ENCODE measurements around the gene STAT3.
"Not testable (repeated sequence)": the region's sequence is repeated elsewhere in the genome, so short reads cannot be mapped to it uniquely, and the experiment has no call there.

Gene STAT3

DNA sequence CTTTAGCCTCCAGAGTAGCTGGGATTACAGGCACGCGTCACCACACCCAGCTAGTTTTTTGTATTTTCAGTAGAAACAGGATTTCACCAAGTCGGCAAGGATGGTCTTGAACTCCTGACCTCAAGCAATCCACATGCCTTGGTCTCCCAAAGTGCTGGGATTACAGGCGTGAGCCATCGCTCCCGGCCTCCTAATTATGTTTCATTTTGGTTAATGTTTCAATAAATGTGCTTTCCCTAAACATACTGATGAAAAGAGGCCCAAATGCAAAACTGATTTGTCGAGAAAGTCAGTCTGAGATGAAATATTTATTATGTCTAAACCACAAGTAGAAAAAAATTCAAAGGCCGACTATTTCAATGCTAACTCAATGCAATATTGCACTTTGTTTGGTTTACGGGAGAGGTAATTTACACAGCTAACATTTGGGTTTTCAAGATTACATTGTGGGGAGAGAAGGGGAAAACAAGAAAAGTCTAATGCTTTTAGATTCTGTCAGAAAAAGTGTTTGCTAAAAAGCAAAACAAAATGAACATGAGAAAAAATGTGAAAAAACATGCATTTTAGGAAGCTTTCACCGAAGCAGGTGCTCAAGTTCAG, 9.8 kb downstream of the STAT3 start:
- H3K4me1 ChIP-seq (ENCODE audit: control insufficient read depth, insufficient read depth, low read length): peaks cover 31% of the 10 kb centered on the region
- peak overlapping the region; percentile 71 for H3K4me3 ChIP-seq (ENCODE audit: low read length)
- H3K9me3 ChIP-seq (ENCODE audit: control insufficient read depth, low read length): no peaks in the 10 kb centered on the region
- peak overlapping the region; percentile 67 for H3K9ac ChIP-seq (ENCODE audit: low read length)
- DNase-seq (ENCODE audit: low read depth): no peak
- no peaks in the 10 kb centered on the region for H3K27me3 ChIP-seq (replicated peaks; ENCODE audit: control insufficient read depth, insufficient read depth, low read length)
- H3K36me3 ChIP-seq (ENCODE audit: control insufficient read depth, insufficient read depth, low read length, severe bottlenecking): peaks cover 15% of the 10 kb centered on the region

DNA sequence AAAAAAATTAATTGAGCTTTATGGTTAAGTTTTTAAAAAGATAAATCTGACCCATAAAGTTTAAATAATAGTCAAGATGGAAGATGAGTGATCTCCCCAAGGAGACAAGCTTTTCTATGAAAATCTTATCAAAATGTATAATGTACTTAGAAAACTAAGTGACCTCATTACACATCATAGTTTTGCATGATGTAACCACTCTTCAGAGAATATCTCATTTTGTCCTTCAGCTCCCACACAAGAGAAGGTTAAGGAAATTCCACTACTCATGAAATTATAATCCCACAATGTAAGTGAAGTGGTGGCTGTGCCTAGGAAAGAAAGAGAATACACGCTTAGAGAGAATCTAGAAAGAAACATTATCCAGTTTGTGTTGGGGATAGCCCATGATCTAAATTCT, 14.3 kb downstream of the STAT3 start:
- peaks cover 10% of the 10 kb centered on the region for H3K4me1 ChIP-seq (ENCODE audit: control insufficient read depth, insufficient read depth, low read length)

DNA sequence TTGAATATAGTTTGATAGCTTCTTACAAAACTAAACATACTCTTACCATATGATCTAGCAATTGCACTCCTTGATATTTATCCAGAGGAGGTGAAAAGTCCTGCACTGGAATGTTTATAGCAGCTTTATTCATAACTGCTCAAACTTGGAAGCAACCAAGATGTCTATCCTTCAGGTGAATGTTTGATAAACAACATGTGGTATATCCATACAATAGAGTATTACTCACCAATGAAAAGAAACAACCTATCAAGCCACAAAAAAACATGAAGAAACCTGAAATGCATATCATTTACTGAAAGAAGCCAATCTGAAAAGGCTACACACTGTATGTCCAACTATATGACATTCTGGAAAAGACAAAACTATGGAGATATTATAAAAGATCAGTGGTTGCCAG, 16.1 kb downstream of the STAT3 start:
- DNase-seq (ENCODE audit: low read depth): no peak
- Histone ChIP-seq H3K27me3 (replicated peaks; ENCODE audit: control insufficient read depth, insufficient read depth, low read length) (no peaks in the 10 kb centered on the region), H3K4me1 (ENCODE audit: control insufficient read depth, insufficient read depth, low read length) (peaks cover 10% of the 10 kb centered on the region), H3K9me3 (ENCODE audit: control insufficient read depth, low read length) (no peaks in the 10 kb centered on the region), H3K4me3 (ENCODE audit: low read length) (no peak overlapping the region), H3K36me3 (ENCODE audit: control insufficient read depth, insufficient read depth, low read length, severe bottlenecking) (peaks cover 32% of the 10 kb centered on the region), H3K9ac (ENCODE audit: low read length) (no peak overlapping the region)

More for the DNA sequence above, 14.3 kb downstream of the STAT3 start:
- no peak for DNase-seq (ENCODE audit: low read depth)
- no peaks in the 10 kb centered on the region for H3K27me3 ChIP-seq (replicated peaks; ENCODE audit: control insufficient read depth, insufficient read depth, low read length)
- no peak overlapping the region for H3K9ac ChIP-seq (ENCODE audit: low read length)
- peaks cover 29% of the 10 kb centered on the region for H3K36me3 ChIP-seq (ENCODE audit: control insufficient read depth, insufficient read depth, low read length, severe bottlenecking)
- H3K4me3 ChIP-seq (ENCODE audit: low read length): no peak overlapping the region
- H3K9me3 ChIP-seq (ENCODE audit: control insufficient read depth, low read length): no peaks in the 10 kb centered on the region

GRCh38 chr17:42368797-42369561, 19.3 kb downstream of the STAT3 start:
- not testable (repeated sequence) for H3K27me3 ChIP-seq (replicated peaks; ENCODE audit: control insufficient read depth, insufficient read depth, low read length); H3K9ac ChIP-seq (ENCODE audit: low read length); H3K4me3 ChIP-seq (ENCODE audit: low read length); H3K9me3 ChIP-seq (ENCODE audit: control insufficient read depth, low read length); DNase-seq (ENCODE audit: low read depth)
- Histone ChIP-seq H3K36me3 (ENCODE audit: control insufficient read depth, insufficient read depth, low read length, severe bottlenecking) (peaks cover 31% of the 10 kb centered on the region), H3K4me1 (ENCODE audit: control insufficient read depth, insufficient read depth, low read length) (peaks cover 38% of the 10 kb centered on the region)

DNA sequence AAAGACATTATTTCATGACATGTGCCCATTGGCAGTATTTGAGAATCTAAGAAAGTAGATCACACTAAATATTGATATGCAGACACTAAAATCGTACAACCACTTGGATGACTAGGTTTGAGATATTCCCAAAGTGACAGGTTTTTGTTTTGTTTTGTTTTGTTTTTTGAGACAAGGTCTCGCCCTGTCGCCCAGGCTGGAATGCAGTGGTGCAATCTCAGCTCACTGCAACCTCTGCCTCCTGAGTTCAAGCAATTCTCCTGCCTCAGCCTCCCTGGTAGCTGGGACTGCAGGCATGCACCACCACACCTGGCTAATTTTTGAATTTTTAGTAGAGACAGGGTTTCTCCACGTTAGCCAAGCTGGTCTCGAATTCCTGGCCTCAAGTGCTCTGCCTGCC, 19.9 kb downstream of the STAT3 start:
- not testable (repeated sequence) for H3K27me3 ChIP-seq (replicated peaks; ENCODE audit: control insufficient read depth, insufficient read depth, low read length); H3K9me3 ChIP-seq (ENCODE audit: control insufficient read depth, low read length); H3K9ac ChIP-seq (ENCODE audit: low read length); H3K4me3 ChIP-seq (ENCODE audit: low read length); DNase-seq (ENCODE audit: low read depth)
- H3K36me3 ChIP-seq (ENCODE audit: control insufficient read depth, insufficient read depth, low read length, severe bottlenecking): peaks cover 28% of the 10 kb centered on the region
- H3K4me1 ChIP-seq (ENCODE audit: control insufficient read depth, insufficient read depth, low read length): peaks cover 44% of the 10 kb centered on the region

GRCh38 chr17:42366176-42367023, 21.8 kb downstream of the STAT3 start:
- not testable (repeated sequence) for DNase-seq (ENCODE audit: low read depth); H3K27me3 ChIP-seq (replicated peaks; ENCODE audit: control insufficient read depth, insufficient read depth, low read length); H3K4me3 ChIP-seq (ENCODE audit: low read length)

GRCh38 chr17:42365136-42365535, 23.1 kb downstream of the STAT3 start:
- peak; percentile 90 for DNase-seq (ENCODE audit: low read depth)
- H3K9ac ChIP-seq (ENCODE audit: low read length): no peak overlapping the region
- no peak overlapping the region for H3K4me3 ChIP-seq (ENCODE audit: low read length)
- H3K36me3 ChIP-seq (ENCODE audit: control insufficient read depth, insufficient read depth, low read length, severe bottlenecking): peaks cover 11% of the 10 kb centered on the region
- no peaks in the 10 kb centered on the region for H3K9me3 ChIP-seq (ENCODE audit: control insufficient read depth, low read length)
- peaks cover 71% of the 10 kb centered on the region for H3K4me1 ChIP-seq (ENCODE audit: control insufficient read depth, insufficient read depth, low read length)
- H3K27me3 ChIP-seq (replicated peaks; ENCODE audit: control insufficient read depth, insufficient read depth, low read length): no peaks in the 10 kb centered on the region

More at GRCh38 chr17:42366176-42367023, 21.8 kb downstream of the STAT3 start:
- H3K9me3 ChIP-seq (ENCODE audit: control insufficient read depth, low read length); H3K9ac ChIP-seq (ENCODE audit: low read length): not testable (repeated sequence)
- Histone ChIP-seq H3K4me1 (ENCODE audit: control insufficient read depth, insufficient read depth, low read length) (peaks cover 58% of the 10 kb centered on the region), H3K36me3 (ENCODE audit: control insufficient read depth, insufficient read depth, low read length, severe bottlenecking) (peaks cover 17% of the 10 kb centered on the region)

DNA sequence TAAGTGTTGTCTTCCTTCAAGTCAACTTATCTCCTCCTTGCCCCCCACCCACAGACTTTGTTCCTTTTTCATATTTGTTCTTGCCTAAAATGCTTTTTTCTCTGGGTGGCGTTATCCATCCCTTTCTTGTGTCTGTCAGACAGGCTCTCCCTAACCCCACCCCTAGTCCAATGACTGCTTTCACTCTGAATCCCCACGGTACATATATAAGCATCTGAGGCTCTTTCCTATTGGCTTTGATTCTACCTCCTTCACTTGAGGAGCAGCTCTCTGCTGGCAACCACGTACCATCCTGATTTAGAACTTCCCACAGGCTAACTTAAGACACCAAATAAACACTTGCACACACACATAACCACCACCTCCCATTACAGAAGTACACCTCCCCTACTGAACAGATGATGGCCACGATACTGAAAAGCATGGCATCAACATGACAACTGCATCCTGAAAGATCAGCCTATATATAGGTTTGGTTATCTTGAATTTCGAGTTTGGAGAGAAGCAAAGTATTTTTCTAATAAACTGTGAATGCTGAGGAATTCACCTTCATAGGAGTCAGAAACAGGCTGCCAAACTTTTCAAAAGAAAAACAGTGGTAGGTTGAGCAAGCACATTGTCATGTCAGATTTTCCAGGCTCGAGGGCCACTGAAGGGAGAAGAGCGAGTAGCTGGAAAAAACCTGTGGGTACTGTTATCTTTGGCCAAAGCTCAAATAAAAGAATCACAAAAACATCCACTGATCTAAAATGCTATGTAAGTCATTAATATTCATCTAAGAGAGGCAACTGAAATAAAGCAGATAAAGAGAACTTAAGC, 24.3 kb downstream of the STAT3 start:
- H3K4me1 ChIP-seq (ENCODE audit: control insufficient read depth, insufficient read depth, low read length): peaks cover 73% of the 10 kb centered on the region
- no peak overlapping the region for H3K4me3 ChIP-seq (ENCODE audit: low read length)
- H3K9ac ChIP-seq (ENCODE audit: low read length): no peak overlapping the region
- H3K27me3 ChIP-seq (replicated peaks; ENCODE audit: control insufficient read depth, insufficient read depth, low read length): no peaks in the 10 kb centered on the region
- H3K9me3 ChIP-seq (ENCODE audit: control insufficient read depth, low read length): no peaks in the 10 kb centered on the region
- H3K36me3 ChIP-seq (ENCODE audit: control insufficient read depth, insufficient read depth, low read length, severe bottlenecking): peaks cover 7% of the 10 kb centered on the region
- peak; percentile 91 for DNase-seq (ENCODE audit: low read depth)

- H3K27me3 ChIP-seq (replicated peaks; ENCODE audit: control insufficient read depth, insufficient read depth, low read length): no peaks in the 10 kb centered on the region
Observed at GRCh38 chr17:42363231-42363630, 25.0 kb downstream of the STAT3 start.

DNA sequence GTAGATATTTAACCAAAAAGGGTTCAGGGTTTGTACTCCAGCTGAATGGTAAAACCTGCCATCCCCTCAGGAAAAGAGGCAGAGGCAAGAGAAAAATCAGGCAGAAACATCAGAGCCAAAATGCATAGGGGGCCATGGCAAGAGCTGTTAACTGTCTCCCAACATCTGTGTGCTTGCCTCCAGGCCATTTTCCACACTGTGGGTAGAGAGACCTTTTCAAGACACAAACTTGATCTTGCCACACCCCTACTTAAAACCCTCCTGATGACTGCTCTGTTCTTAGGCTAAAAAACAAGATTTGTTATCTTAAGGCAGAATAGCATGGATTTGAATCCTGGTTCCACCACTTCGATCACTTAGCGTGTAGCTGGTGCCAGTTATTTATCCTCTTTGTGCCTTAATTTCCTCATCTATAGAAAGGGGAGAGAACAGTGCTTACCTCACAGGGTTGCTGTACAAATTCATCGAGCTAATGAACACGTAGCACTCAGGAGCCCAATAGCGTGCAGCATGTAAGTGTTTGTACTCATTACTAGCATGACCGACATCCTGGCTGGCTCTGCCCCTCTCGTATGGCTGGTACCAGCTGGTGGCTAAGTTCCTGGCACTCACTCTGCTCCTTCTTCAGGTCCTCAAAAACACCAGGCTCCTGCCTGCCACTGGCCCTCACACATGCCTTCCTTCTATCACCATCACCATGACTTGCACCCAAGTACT, 25.8 kb downstream of the STAT3 start:
- Histone ChIP-seq H3K4me1 (ENCODE audit: control insufficient read depth, insufficient read depth, low read length) (peaks cover 73% of the 10 kb centered on the region), H3K4me3 (ENCODE audit: low read length) (no peak overlapping the region), H3K27me3 (replicated peaks; ENCODE audit: control insufficient read depth, insufficient read depth, low read length) (no peaks in the 10 kb centered on the region), H3K9ac (ENCODE audit: low read length) (no peak overlapping the region), H3K9me3 (ENCODE audit: control insufficient read depth, low read length) (no peaks in the 10 kb centered on the region), H3K36me3 (ENCODE audit: control insufficient read depth, insufficient read depth, low read length, severe bottlenecking) (peaks cover 8% of the 10 kb centered on the region)
- peak; percentile 69 for DNase-seq (ENCODE audit: low read depth)

More at GRCh38 chr17:42363231-42363630, 25.0 kb downstream of the STAT3 start:
- Histone ChIP-seq H3K9ac (ENCODE audit: low read length) (no peak overlapping the region), H3K4me1 (ENCODE audit: control insufficient read depth, insufficient read depth, low read length) (peaks cover 77% of the 10 kb centered on the region), H3K36me3 (ENCODE audit: control insufficient read depth, insufficient read depth, low read length, severe bottlenecking) (peaks cover 7% of the 10 kb centered on the region), H3K9me3 (ENCODE audit: control insufficient read depth, low read length) (no peaks in the 10 kb centered on the region), H3K4me3 (ENCODE audit: low read length) (no peak overlapping the region)
- no peak for DNase-seq (ENCODE audit: low read depth)
